GM19193 (cell line): Measurements from ENCODE around the gene LPP.

Experiments
- POLR2A ChIP-seq: IDR thresholded peaks from 4 replicates; pipeline ENCODE4 v1.6.1; 2011; ENCODE audit not compliant: insufficient read depth, insufficient read length; ENCODE audit errors: extremely low read depth

The LPP gene

DNA sequence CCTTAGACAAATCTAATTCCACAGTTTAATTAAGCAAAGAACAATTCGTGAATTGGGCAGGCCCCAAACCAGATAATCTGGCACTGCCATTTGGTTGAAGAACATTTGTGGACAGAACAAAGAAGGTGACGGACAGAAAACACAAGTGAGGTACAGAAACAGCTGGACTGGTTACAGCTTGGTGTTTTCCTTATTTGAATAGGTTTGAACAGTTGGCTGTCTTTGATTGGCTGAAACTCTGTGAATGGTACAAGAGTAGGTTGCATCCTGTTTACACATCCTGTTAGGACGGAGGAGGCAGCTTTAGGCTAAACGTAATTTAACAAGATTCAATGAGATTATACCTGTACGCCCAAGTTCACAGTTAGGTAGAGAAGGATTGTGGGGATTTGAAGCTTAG lies 114.4 kb downstream of the LPP start:
- no peak for TF ChIP-seq POLR2A

DNA sequence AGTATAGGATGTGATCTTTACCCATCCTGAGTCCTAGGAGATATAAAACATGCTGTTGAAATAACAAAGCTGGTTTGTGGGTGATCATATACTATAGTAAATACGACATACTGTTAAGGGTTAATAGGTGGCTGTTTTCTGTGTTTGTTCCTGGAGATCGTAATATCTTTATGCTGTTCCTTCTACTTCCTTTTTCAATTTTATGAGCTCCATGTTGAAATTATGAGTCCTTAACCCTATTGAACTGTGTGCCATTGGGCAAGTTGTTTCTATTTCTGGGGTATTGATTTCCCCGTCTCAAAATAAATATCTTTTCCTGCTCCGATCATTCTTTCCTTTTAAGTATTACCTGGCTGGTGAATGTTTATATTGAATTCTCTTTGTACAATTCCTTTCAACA lies 115.1 kb downstream of the LPP start:
- no peak for TF ChIP-seq POLR2A

DNA sequence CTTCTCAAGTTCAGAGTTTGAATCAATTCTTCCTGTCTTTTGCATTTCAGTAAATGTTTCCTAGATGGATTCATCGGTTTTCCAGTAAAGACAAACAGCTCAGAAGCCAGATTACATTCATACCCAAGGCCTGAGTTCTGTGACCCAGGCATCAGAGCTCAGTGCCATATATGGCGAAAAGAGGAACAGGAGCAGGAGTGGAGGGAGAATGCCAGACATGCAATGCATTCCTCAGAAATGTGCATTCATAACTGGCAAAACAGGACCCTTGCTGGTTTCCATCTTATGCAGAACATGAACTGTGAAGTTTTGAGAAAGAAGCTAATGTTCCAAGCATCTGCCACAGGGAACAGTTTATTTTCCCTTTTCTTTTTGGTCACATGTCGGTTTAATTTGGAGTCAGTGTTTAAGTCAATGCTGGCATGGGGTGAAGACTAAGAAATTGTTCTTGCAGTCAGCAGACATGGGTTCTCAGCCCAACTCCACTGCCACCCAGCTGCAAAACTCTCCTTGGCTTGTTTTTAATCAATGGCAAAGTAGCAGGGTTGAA lies 116.5 kb downstream of the LPP start:
- no peak for TF ChIP-seq POLR2A

DNA sequence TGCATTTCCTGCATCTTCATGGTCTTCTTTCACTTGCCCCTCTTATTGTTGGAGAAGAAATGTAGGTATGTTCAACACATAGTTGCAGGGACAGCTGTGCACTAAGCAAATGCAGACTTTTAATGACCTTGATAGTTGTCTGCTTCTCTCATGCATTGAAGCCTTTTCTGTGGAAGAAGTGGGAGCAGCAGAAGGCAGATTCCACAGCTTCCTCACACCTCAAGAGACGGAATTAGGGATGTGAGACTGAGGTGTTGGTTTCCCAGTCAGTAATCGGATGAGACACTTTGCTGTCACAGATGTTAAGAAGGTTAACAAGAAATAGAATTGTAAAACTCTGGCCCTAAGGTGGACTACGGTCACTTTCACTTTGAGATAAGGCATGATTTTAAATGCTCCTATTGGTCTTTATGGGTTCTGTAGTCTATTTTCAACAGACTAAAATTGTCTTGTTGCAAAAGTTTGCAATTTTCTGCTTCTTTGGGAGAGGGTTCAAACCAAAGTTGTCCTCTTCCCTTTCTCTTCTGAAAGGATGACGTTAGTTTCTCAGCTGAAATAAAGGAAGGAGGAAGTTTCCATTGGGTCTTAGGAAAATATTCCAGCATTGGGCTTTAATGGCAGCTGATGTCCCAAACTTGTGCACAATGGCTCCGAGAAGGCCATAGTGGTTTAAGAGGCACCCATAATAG lies 117.4 kb downstream of the LPP start:
- no peak for TF ChIP-seq POLR2A

DNA sequence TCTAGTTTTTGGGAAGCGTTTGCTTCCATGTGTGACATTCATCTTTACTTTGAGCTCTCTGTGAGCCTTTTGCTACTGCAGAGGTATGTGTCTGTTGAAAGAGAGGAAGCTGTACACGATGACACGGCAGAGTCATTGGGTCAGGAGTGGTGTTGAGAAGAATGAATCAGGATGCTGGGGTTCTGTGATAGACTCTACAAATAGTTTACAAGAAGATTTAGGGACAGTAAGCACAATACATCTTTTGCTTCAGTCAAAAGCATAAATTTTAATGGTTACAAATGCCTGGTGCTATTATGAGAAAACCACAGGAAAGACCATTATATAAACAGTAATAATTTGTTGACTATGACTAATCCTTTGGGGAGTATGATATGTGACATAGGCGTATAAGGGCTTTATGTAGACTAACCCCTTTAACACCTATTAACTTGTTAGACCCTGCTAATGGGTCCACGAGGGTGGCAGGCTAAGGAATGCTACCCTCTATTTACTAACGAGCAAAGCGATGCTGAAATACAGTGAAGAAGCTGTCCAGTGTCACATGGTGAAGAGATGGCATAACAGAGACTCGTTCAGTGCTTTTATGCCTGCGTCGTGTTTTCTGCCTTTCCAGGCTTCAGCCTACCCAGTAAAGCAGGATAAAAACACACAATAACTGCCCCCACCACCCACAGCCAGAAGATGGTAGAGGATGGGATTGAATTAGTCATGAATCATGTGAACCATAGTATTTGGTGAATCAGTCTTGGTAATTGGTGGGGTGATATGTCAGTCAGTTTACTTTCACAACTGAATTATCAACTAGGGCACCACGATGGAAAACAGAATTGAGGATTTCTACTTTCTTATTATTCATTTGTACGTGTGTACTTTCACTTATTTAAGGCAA lies 118.8 kb downstream of the LPP start:
- no peak for TF ChIP-seq POLR2A

DNA sequence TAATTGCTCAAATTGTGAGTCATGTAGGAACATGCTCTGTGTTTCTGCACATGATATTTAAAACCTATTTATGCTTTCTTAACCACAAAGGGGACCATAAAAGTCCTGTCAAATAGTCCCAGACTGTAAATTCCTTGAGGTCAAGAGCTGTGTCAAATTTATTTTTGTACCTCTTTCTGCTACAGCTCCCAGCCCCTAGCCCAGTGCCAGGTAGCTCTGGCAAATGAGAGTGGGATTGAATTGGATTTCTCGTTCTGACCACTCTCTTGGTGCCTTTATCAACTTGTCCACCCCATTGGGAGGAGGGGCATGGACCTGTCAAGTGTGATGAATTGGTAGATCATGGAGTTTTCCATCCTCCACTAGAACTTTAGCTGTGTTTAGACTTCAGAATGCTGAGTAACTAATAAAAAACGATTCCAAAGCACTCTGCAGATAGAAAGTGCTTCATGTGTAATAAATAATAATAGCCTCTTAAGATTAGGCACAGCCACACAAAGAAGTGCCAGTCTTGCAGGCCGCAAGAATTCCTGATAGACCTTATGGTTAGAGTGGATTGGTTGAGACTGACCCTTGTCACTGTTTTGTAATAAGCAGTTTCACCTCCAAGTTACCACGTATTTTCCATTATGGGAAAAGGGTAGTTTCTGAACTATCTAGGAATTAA lies 120.4 kb downstream of the LPP start:
- TF ChIP-seq POLR2A, result no peak

DNA sequence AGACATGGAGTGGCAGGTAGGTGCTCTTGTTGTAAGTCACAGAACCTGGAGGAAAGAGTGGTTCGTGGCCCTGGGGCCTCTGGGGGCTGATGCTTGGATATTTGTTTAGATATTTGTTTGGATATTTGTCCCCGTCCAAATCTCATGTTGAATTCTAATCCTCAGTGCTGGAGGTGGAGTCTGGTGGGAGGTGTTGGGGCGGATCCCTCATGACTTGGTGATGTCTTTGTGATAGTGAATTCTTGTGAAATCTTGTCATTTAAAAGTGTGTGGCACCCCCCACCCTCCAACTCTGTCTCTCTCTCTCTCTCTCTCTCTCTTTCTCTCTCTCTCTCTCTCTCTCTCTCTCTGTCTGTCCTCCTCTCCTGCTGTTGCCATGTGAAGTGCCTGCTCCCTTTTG lies 122.4 kb downstream of the LPP start:
- no peak for TF ChIP-seq POLR2A

DNA sequence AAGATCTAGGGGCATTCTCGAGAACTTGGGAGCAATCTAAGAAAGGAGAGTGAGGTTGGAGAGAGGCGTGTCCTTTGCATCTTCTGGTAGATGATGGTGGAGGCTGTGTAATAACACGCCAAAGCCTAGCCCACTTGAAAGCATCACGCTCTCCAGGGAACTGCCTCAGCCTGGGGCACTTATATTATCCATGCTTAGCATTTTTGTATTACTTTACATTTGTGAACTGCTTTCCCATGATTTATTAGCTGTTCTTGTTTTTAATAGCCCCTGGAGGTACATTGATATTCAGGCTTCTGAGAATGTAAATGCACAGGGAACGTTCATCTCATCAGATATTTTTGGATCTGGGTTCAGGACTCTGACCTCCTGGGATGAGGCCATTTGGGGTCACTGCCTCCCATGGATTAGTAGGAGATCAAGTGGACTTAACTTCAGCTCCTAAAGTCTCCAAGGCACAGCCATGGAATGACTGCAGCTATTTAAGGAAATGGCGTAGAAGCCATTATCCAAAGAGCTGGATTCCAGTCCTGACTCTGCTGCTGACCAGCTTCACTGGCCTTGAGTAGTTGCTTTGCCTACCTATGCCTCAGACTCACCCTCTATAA lies 124.9 kb downstream of the LPP start:
- TF ChIP-seq POLR2A, result no peak

DNA sequence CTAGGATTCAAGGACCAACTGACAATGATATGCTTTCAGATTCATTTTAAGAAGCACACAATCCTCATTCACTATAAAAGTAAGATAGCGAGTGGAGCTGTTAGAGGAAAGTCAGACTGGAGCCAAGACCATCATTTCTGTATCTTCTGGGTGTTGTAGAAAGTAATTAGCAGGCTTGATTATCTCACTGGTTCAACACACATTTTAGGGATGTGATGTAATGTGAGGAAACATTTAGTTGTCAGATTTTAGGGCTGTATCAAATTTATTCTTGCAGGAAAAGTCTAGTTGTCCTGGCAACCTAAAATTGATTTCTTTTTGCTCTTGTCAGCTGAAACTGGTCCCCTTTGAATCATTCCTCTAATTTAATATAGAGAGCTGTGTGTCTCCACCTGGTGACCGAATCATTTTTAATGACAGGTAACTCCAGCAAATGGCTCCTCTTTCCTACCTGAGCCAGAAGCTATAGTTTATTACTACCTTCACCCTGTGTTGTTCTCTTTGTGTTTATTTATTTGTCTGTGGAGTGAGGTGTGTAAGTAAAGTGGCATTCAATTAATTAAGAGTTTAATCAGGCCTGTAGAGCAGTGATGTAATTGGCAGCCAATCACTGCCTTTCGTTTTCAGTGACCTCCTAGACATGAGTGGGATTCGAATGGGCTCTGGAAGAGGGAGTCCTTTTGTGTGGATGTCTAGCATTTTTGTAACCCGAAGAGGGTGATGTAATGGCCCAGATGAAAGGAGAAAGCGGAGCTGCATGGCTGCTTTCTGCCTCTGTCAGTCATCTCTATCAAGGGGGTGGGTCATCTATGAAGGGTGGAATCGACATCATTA lies 125.8 kb downstream of the LPP start:
- TF ChIP-seq POLR2A, result no peak

DNA sequence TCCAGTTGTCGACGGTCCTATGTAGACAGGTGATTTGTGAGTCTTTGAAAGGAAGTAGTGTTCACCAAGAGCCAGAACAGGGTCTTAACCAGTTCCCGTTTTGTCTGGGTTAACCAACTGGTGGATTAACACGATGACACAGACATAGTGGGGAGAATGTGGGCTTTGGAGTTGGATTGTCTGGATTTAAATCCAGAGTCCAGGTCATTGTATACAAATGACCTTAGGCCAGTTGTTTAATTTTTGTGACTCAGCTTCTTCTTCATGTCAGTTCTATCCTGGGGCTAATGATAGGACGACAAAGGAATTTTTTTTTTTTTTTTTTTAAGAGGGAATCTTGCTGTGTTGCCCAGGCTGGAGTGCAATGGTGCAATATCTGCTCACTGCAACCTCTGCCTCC lies 126.7 kb downstream of the LPP start:
- TF ChIP-seq POLR2A, result no peak

DNA sequence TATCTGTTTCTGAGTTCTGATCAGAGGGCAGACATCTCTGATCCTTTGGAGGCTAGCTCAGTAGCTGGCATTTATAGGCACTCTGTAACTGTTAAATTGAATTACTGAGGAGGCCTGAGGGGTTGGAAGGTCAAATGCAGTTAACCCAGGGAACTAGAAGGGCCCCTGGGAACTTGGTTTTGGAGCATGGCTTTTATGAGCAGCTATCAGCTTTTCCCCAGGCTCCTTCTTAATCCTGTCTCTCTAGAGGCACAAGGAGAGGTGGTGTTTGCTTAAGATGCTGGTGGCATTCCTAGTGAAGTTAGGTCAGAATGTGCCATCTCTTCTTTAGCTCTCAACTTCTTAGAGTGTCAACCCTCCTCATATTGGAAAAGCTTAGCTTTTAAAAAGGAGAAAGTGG lies 128.9 kb downstream of the LPP start:
- no peak for TF ChIP-seq POLR2A

DNA sequence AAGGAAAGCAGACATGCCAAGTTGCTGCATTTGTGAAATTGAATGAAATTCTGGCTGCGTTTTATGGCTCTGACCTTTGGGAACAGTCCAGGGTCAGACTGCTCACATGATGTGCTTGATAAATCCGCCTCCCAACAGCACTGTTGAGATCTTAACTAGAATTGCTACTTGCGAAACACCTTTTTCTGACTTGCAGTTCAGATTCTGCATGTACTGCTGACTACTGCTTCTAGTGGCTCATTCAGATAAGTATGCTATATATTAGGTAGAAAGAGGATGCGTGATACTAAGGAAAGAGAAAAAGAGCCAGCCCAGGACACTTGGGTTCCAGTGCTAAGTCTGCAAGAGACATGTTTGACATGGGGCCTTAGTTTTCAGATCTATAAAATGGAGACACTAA lies 129.4 kb downstream of the LPP start:
- TF ChIP-seq POLR2A, result no peak

DNA sequence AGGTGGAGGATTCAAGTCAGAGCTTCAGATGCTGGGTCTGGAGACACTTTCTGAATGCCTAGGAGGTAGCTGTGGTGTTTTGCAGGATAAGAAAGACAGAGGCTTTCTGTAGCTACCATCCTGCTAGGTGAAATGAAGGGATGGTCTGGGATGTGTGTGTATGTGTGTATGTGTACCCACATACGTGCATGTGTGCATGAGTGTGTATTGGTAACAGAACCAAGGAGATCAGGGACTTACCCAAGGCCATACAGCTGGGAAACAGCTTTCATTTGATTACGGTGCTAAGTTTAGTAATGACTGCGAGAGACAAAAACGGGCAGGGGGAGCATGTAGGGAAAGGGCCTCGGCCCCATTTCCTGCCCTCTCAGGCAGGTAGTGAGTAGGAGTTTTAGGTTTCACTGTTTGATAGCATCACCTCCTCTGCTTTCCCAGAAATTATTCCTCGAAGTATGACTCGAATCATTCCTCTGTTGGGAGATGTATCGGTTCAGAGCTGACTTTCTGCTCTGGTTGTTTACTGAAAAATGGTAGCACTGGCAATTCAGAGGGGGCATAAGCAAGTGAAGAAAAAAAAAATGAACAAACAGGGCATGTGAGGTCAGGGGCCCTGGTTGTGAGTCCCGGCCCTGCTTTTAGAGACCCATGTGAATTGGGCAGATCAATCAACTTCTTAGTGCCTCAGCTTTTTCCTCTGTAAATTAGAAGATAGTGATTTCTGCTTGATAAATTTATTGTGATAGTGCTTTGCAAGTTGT lies 130.7 kb downstream of the LPP start:
- no peak for TF ChIP-seq POLR2A
